ENCODE data around the gene ZNF134. TPM values are rescaled to one million over a fixed set of nuclear protein-coding genes. Genes with fewer than 3 reads are reported as not detected.

Gene ZNF134
- polyA plus RNA-seq, 3 donors: 2.2 to 5.4 (median 3.3) TPM

GRCh38 chr19:57672466-57672865 is 58.4 kb downstream of the ZNF134 start:
- peaks cover 6 to 52% (median 32%) of the 10 kb centered on the region in 7 donors for H3K9me3 Mint-ChIP-seq
- DNase-seq: no peak
- Histone ChIP-seq H2AFZ (ENCODE audit: insufficient read depth, low read depth, low read length, poor library complexity, severe bottlenecking) (no peak overlapping the region), H3K36me3 (replicated peaks in 1 of 2; ENCODE audit: control insufficient read depth in 1 of 2, insufficient read depth in 2 of 2, low read length in 2 of 2) (no peaks in the 10 kb centered on the region), H4K20me1 (ENCODE audit: insufficient read depth, low read length) (no peaks in the 10 kb centered on the region), H3K27me3 (ENCODE audit: control insufficient read depth in 2 of 2, insufficient read depth in 2 of 2, low read length in 2 of 2) (no peaks in the 10 kb centered on the region), H3K4me1 (ENCODE audit: control insufficient read depth in 1 of 2, insufficient read depth in 2 of 2, low read length in 2 of 2) (no peaks in the 10 kb centered on the region), H3K27ac (ENCODE audit: low read depth in 1 of 2, low read length in 2 of 2) (no peak overlapping the region), H3K9ac (ENCODE audit: insufficient read depth, low read length, poor library complexity, severe bottlenecking) (no peak overlapping the region), H3K9me3 (replicated peaks in 1 of 2; ENCODE audit: control insufficient read depth in 1 of 2, insufficient read depth in 1 of 2, low read length in 2 of 2) (peaks cover 11 to 36% of the 10 kb centered on the region in 2 donors), H3K4me3 (replicated peaks in 1 of 3; ENCODE audit: low read depth in 2 of 3, low read length in 3 of 3) (no peak overlapping the region), H3K79me2 (ENCODE audit: insufficient read depth, low read length) (no peaks in the 10 kb centered on the region), H3K4me2 (replicated peaks; ENCODE audit: extremely low read depth, low read length, poor library complexity, severe bottlenecking) (no peak overlapping the region)
- H3K4me3 Mint-ChIP-seq: no peak overlapping the region
- WGBS (ENCODE audit: insufficient coverage): 100% methylated on average over 1 of the region's 4 CpGs
- H3K36me3 Mint-ChIP-seq: no peaks in the 10 kb centered on the region
- peak overlapping the region in 1 of 7 donors; percentile 20 for H3K27ac Mint-ChIP-seq
- intact Hi-C loops (cut with micrococcal nuclease): no loop called here
- H3K4me1 Mint-ChIP-seq: no peaks in the 10 kb centered on the region
- H3K27me3 Mint-ChIP-seq (ENCODE audit: low read depth in 3 of 3): peaks cover 8 to 13% (median 11%) of the 10 kb centered on the region in 3 donors
- no peak for TF ChIP-seq CTCF (IDR thresholded peaks at IDR 0.05)

Other genes with a start within 250 kb of the ZNF134 start
- gene ZNF548, start 224.4 kb upstream of the ZNF134 start, polyA plus RNA-seq: 10 to 100 TPM in 1 of 3 donors, 1 to 10 TPM in 2; 4.6 to 20.7 (median 6.0) TPM
- gene ZNF17, start 203.1 kb upstream of the ZNF134 start, polyA plus RNA-seq: 1 to 10 TPM; 1.4 to 3.3 (median 2.3) TPM
- gene ZNF749, start 178.9 kb upstream of the ZNF134 start, polyA plus RNA-seq: 1 to 10 TPM; 3.4 to 9.0 (median 3.7) TPM
- under 1 TPM in 2 of 3 donors, not detected in 1; 0.07 to 0.08 TPM for gene VN1R1, start 157.1 kb upstream of the ZNF134 start, polyA plus RNA-seq
- 1 to 10 TPM in 1 of 3 donors, under 1 TPM in 2; 0.32 to 1.2 (median 0.99) TPM for gene ZNF772, start 136.7 kb upstream of the ZNF134 start, polyA plus RNA-seq
- gene ZNF419, start 126.5 kb upstream of the ZNF134 start, polyA plus RNA-seq: 1 to 10 TPM; 1.3 to 1.6 (median 1.4) TPM
- 1 to 10 TPM in 1 of 3 donors, under 1 TPM in 2; 0.87 to 1.6 (median 0.92) TPM for gene ZNF773, start 114.3 kb upstream of the ZNF134 start, polyA plus RNA-seq
- 1 to 10 TPM in 1 of 3 donors, under 1 TPM in 2; 0.54 to 1.5 (median 0.74) TPM for gene ZNF549, start 86.9 kb upstream of the ZNF134 start, polyA plus RNA-seq
- 1 to 10 TPM in 1 of 3 donors, under 1 TPM in 2; 0.25 to 2.7 (median 0.65) TPM for gene ZNF550, start 54.4 kb upstream of the ZNF134 start, polyA plus RNA-seq
- 1 to 10 TPM in 2 of 3 donors, under 1 TPM in 1; 0.48 to 2.1 (median 1.4) TPM for gene ZNF416, start 35.3 kb upstream of the ZNF134 start, polyA plus RNA-seq
- 1 to 10 TPM in 2 of 3 donors, under 1 TPM in 1; 0.51 to 1.1 (median 1.0) TPM for gene ZIK1, start 30.1 kb upstream of the ZNF134 start, polyA plus RNA-seq
- 1 to 10 TPM in 1 of 3 donors, under 1 TPM in 2; 0.72 to 1.3 (median 0.84) TPM for gene ZNF530, start 14.4 kb upstream of the ZNF134 start, polyA plus RNA-seq
- gene ZNF211, start 18.9 kb downstream of the ZNF134 start, polyA plus RNA-seq: 10 to 100 TPM in 1 of 3 donors, 1 to 10 TPM in 2; 4.5 to 13.9 (median 6.1) TPM
- gene ZSCAN4, start 54.7 kb downstream of the ZNF134 start, polyA plus RNA-seq: not detected
- gene ZNF551, start 67.7 kb downstream of the ZNF134 start, polyA plus RNA-seq: 1 to 10 TPM; 1.1 to 3.3 (median 2.3) TPM
- gene ZNF154, start 95.0 kb downstream of the ZNF134 start, polyA plus RNA-seq: under 1 TPM in 1 of 3 donors, not detected in 2; 0.52 TPM
- 1 to 10 TPM; 4.0 to 4.8 (median 4.5) TPM for gene ZNF671, start 113.4 kb downstream of the ZNF134 start, polyA plus RNA-seq
- 1 to 10 TPM; 1.9 to 4.4 (median 2.9) TPM for gene ZNF776, start 132.6 kb downstream of the ZNF134 start, polyA plus RNA-seq
- 10 to 100 TPM in 2 of 3 donors, 1 to 10 TPM in 1; 7.7 to 10.5 (median 10.2) TPM for gene ZNF586, start 155.4 kb downstream of the ZNF134 start, polyA plus RNA-seq
- 1 to 10 TPM; 2.0 to 4.3 (median 2.9) TPM for gene ZNF552, start 200.7 kb downstream of the ZNF134 start, polyA plus RNA-seq
- 1 to 10 TPM in 1 of 3 donors, under 1 TPM in 2; 0.18 to 6.6 (median 0.56) TPM for gene ZNF587B, start 216.1 kb downstream of the ZNF134 start, polyA plus RNA-seq
- 10 to 100 TPM in 1 of 3 donors, 1 to 10 TPM in 1, under 1 TPM in 1; 0.41 to 15.0 (median 2.9) TPM for gene ZNF587, start 235.6 kb downstream of the ZNF134 start, polyA plus RNA-seq

Measured in CD14-positive monocyte (primary cell).